GM18907 (cell line): ENCODE measurements around the gene BEND3.
"Not testable (repeated sequence)": the region's sequence is repeated elsewhere in the genome, so short reads cannot be mapped to it uniquely, and the experiment has no call there.

ENCODE experiments used
- ATAC-seq: cut with Tn5 transposase; IDR thresholded peaks from one replicate; pipeline ENCODE4 v1.9.1; 2021; ENCODE audit warnings: mild to moderate bottlenecking, moderate library complexity; ENCODE audit not compliant: unreplicated experiment

BEND3 gene

GRCh38 chr6:107121964-107122495, 6.7 kb upstream of the BEND3 start:
- ATAC-seq: no peak

GRCh38 chr6:107121266-107121665, 6.0 kb upstream of the BEND3 start:
- ATAC-seq: no peak

GRCh38 chr6:107120404-107120803, 5.1 kb upstream of the BEND3 start:
- no peak for ATAC-seq

- ATAC-seq: no peak
These were observed 3.7 kb upstream of the BEND3 start for GRCh38 chr6:107118976-107119375.

- ATAC-seq: not testable (repeated sequence)
These were observed 3.2 kb upstream of the BEND3 start for GRCh38 chr6:107118540-107118939.

- no peak for ATAC-seq
These were observed 1.6 kb upstream of the BEND3 start for GRCh38 chr6:107116931-107117330.

GRCh38 chr6:107116328-107116892, 1.1 kb upstream of the BEND3 start:
- peak; percentile 35 for ATAC-seq

GRCh38 chr6:107115695-107116327, 496 bp upstream of the BEND3 start:
- ATAC-seq: peak; percentile 34

- ATAC-seq: peak; percentile 69
These were observed 946 bp downstream of the BEND3 start for GRCh38 chr6:107114213-107114925.

GRCh38 chr6:107110200-107110599, 5.1 kb downstream of the BEND3 start:
- no peak for ATAC-seq

GRCh38 chr6:107108201-107108890, 7.0 kb downstream of the BEND3 start:
- ATAC-seq: no peak

- no peak for ATAC-seq
These were observed 7.5 kb downstream of the BEND3 start for GRCh38 chr6:107107791-107108190.

GRCh38 chr6:107106165-107106564, 9.2 kb downstream of the BEND3 start:
- ATAC-seq: no peak

- no peak for ATAC-seq
These were observed 9.7 kb downstream of the BEND3 start for GRCh38 chr6:107105511-107106116.

- ATAC-seq: no peak
These were observed 12.2 kb downstream of the BEND3 start for GRCh38 chr6:107103082-107103481.

GRCh38 chr6:107102414-107102805, 12.9 kb downstream of the BEND3 start:
- no peak for ATAC-seq

GRCh38 chr6:107101686-107102413, 13.5 kb downstream of the BEND3 start:
- ATAC-seq: no peak

- no peak for ATAC-seq
These were observed 14.1 kb downstream of the BEND3 start for GRCh38 chr6:107101211-107101610.

GRCh38 chr6:107098436-107099307, 16.6 kb downstream of the BEND3 start:
- no peak for ATAC-seq
